Panc1 (cell line): ENCODE measurements around the gene SPRYD3. TPM values are rescaled to one million over a fixed set of nuclear protein-coding genes. Genes with fewer than 3 reads are reported as not detected.

Experiments
- ATAC-seq: fragments of 200-7000 bp; cut with Tn5 transposase; 2 replicates; pipeline ENCODE4 v1.9.1; 2020; ENCODE audit warnings: mild to moderate bottlenecking, moderate library complexity
- BruUV-seq: library from RNA; stranded (reverse); fragments of 400-500 nt; replicated peaks from 2 replicates; lab custom pipeline; 2021; lab: Mats Ljungman, UMichigan
- CTCF ChIA-PET: fragments of 300-600 bp; sonication (Branson Sonifier 250); formaldehyde crosslinking; loops from one replicate; lab custom pipeline; 2022; ENCODE audit warnings: antibody characterized with exemption; lab: Charles Lee
- POLR2A ChIA-PET: fragments of 300-600 bp; sonication (Branson Sonifier 250); formaldehyde crosslinking; loops from one replicate; lab custom pipeline; 2022; ENCODE audit warnings: antibody characterized with exemption; lab: Charles Lee
- DNase-seq: peaks from one replicate; pipeline ENCODE4 v3.0.0-alpha.2; 2010; ENCODE audit warnings: low read depth, low spot score
- H3K27ac ChIP-seq: 2 replicates; pipeline ENCODE4 v1.5.1; 2011; ENCODE audit warnings: mild to moderate bottlenecking, low read length, inconsistent platforms
- H3K27me3 ChIP-seq: fragments of 200-500 bp; sonication (Bioruptor generic); 2 replicates; pipeline ENCODE4 v1.6.0; 2014; ENCODE audit warnings: low read length, inconsistent platforms; ENCODE audit not compliant: control insufficient read depth, insufficient read depth
- H3K36me3 ChIP-seq: fragments of 200-500 bp; sonication (Bioruptor generic); 2 replicates; pipeline ENCODE4 v1.5.1; 2014; ENCODE audit warnings: inconsistent platforms, mild to moderate bottlenecking, low read length, moderate library complexity; ENCODE audit not compliant: control insufficient read depth, insufficient read depth
- H3K4me1 ChIP-seq: 2 replicates; pipeline ENCODE4 v1.5.1; 2011; ENCODE audit warnings: inconsistent platforms, mild to moderate bottlenecking, low read length, moderate library complexity; ENCODE audit not compliant: control insufficient read depth, insufficient read depth
- H3K4me3 ChIP-seq, 2 experiments: 2 replicates each; pipeline ENCODE4 v1.5.1; 2011 to 2012; ENCODE audit warnings: low read depth in 2 of 2, low read length in 2 of 2, mild to moderate bottlenecking in 2 of 2, inconsistent platforms in 1 of 2, moderate library complexity in 1 of 2
- H3K9me3 ChIP-seq: fragments of 200-500 bp; sonication (Bioruptor generic); 2 replicates; pipeline ENCODE4 v1.5.1; 2014; ENCODE audit warnings: low read depth, mild to moderate bottlenecking, inconsistent platforms, low read length, moderate library complexity; ENCODE audit not compliant: control insufficient read depth, insufficient read depth
- CTCF ChIP-seq: fragments of 450-650 bp; IDR thresholded peaks from 2 replicates; pipeline ENCODE4 v1.5.1; 2017; ENCODE audit warnings: mild to moderate bottlenecking
- POLR2AphosphoS5 ChIP-seq: IDR thresholded peaks from 2 replicates; pipeline ENCODE4 v1.6.1; 2012; ENCODE audit warnings: mild to moderate bottlenecking, low read depth, low read length, moderate library complexity
- REST ChIP-seq, 2 experiments: IDR thresholded peaks; 2 replicates each; pipeline ENCODE4 v1.6.1; 2011 to 2012; ENCODE audit warnings: low read depth in 2 of 2, control low read depth in 1 of 2, low read length in 1 of 2, mild to moderate bottlenecking in 1 of 2, moderate library complexity in 1 of 2; ENCODE audit not compliant: insufficient read depth in 1 of 2
- SIN3A ChIP-seq: IDR thresholded peaks from 2 replicates; pipeline ENCODE4 v1.6.1; 2012; ENCODE audit warnings: low read depth, mild to moderate bottlenecking, low read length, moderate library complexity, borderline replicate concordance; ENCODE audit not compliant: insufficient read depth
- TCF7L2 ChIP-seq: IDR thresholded peaks from 2 replicates; pipeline ENCODE4 v1.6.1; 2011; ENCODE audit warnings: mild to moderate bottlenecking, low read depth, low read length, inconsistent platforms
- in situ Hi-C: cut with HindIII; loops from 2 replicates; pipeline ENCODE4 v1.10.0; 2016; ENCODE audit warnings: low sequenced_read_pairs, low pct_unique_long_range_greater_than_20kb
- intact Hi-C: fragments of 100-400 bp; cut with micrococcal nuclease; formaldehyde crosslinking; loops from one replicate; pipeline ENCODE4 v1.10.0; 2022; ENCODE audit not compliant: unreplicated experiment
- total RNA-seq: library from RNA; stranded (reverse); gene quantifications from one replicate; pipeline ENCODE4 v1.2.1, GENCODE V29; 2021; ENCODE audit not compliant: unreplicated experiment

SPRYD3 gene
- total RNA-seq, 1 experiment from 2014 or later = 25.0 TPM

GRCh38 chr12:53091756-53092155 lies 12.6 kb upstream of the SPRYD3 start:
- Histone ChIP-seq H3K4me3 (no peak overlapping the region), H3K36me3 (no peaks in the 10 kb centered on the region), H3K27ac (no peak overlapping the region), H3K9me3 (no peaks in the 10 kb centered on the region), H3K4me1 (no peaks in the 10 kb centered on the region), H3K27me3 (no peaks in the 10 kb centered on the region)
- in situ Hi-C loops = no loop called here
- ATAC-seq (no peak), DNase-seq (no peak)
- no TSS peak for BruUV-seq
- intact Hi-C loops = no loop called here
- ChIA-PET CTCF (no interaction called here), POLR2A (no interaction called here)
- TF ChIP-seq SIN3A = no peak
- TF ChIP-seq POLR2AphosphoS5 = no peak
- TF ChIP-seq TCF7L2 = no peak
- no peak for TF ChIP-seq REST (IDR thresholded peaks at IDR 0.05; ENCODE audit: insufficient read depth in 1 of 2, low read depth in 2 of 2, low read length in 1 of 2)
- no peak for TF ChIP-seq CTCF

GRCh38 chr12:53090554-53090953 lies 11.4 kb upstream of the SPRYD3 start:
- Histone ChIP-seq H3K4me1 (no peaks in the 10 kb centered on the region), H3K27ac (no peak overlapping the region), H3K27me3 (no peaks in the 10 kb centered on the region), H3K9me3 (no peaks in the 10 kb centered on the region), H3K36me3 (no peaks in the 10 kb centered on the region), H3K4me3 (no peak overlapping the region)
- in situ Hi-C loops = no loop called here
- no peak for TF ChIP-seq SIN3A
- TF ChIP-seq TCF7L2 = no peak
- TF ChIP-seq REST (IDR thresholded peaks at IDR 0.05; ENCODE audit: insufficient read depth in 1 of 2, low read depth in 2 of 2, low read length in 1 of 2) = no peak
- TF ChIP-seq CTCF = no peak
- TF ChIP-seq POLR2AphosphoS5 = no peak
- ChIA-PET POLR2A (no interaction called here), CTCF (no interaction called here)
- intact Hi-C loops = no loop called here
- ATAC-seq (no peak), DNase-seq (no peak)
- no TSS peak for BruUV-seq
